Measurements from ENCODE around the gene PSAT1.

DNA sequence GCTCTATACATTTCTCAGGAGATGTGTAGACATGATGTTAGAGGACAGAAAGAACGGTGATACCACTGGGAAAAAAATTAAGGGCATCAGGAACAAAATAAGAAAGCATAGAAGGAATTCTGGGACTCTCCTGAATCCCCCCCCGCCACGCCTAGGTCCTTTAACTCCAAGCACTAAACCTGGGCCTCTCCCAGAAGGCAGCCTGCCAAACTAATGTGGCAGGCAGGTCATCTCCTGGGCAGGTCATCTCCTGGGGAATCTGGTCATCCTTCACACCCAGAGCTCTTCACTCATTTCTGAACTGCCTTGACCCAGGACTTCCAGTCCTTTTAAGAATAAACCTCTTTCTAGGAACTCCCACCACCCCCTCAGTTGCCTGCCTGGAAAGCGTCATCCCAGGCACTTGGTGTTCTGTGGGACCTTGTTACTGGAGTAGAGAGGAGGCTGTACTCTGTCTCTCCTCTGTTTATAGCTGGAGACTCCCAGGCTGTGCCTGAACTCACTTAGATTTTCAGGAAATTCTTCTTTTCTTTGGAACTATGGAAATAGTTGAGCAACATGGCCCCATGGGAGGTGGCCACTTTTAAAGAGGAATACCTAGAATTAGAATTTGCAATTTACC, 24.1 kb downstream of the PSAT1 start:
- TF ChIP-seq, protein P1, sequence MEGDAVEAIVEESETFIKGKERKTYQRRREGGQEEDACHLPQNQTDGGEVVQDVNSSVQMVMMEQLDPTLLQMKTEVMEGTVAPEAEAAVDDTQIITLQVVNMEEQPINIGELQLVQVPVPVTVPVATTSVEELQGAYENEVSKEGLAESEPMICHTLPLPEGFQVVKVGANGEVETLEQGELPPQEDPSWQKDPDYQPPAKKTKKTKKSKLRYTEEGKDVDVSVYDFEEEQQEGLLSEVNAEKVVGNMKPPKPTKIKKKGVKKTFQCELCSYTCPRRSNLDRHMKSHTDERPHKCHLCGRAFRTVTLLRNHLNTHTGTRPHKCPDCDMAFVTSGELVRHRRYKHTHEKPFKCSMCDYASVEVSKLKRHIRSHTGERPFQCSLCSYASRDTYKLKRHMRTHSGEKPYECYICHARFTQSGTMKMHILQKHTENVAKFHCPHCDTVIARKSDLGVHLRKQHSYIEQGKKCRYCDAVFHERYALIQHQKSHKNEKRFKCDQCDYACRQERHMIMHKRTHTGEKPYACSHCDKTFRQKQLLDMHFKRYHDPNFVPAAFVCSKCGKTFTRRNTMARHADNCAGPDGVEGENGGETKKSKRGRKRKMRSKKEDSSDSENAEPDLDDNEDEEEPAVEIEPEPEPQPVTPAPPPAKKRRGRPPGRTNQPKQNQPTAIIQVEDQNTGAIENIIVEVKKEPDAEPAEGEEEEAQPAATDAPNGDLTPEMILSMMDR (IDR thresholded peaks at IDR 0.05), result no peak
- no peak for TF ChIP-seq POLR2A (IDR thresholded peaks at IDR 0.05)

All from testis (tissue), 2 donors.